T-helper 17 cell (primary cell): ENCODE results near the gene ANKRD33B. TPM values are rescaled to one million over a fixed set of nuclear protein-coding genes. Genes with fewer than 3 reads are reported as not detected.

ENCODE experiments used
- ATAC-seq: fragments of 150-1000 bp; cut with Tn5 transposase; 2 replicates; pipeline ENCODE4 v1.10.0; 2021; ENCODE audit warnings: mild to moderate bottlenecking, moderate library complexity
- DNase-seq, 3 donors: peaks; one replicate each; pipeline versions ENCODE4 v3.0.0 to v3.0.0-alpha.2; 2020 to 2021
- H3K9me3 ChIP-seq: one replicate; pipeline ENCODE4 v1.7.0; 2013; ENCODE audit warnings: low read length, mild to moderate bottlenecking; ENCODE audit not compliant: control insufficient read depth, poor library complexity, severe bottlenecking
- H3K27ac Mint-ChIP-seq: one replicate; pipeline ENCODE4 v1.8.0; 2022; ENCODE audit warnings: mild to moderate bottlenecking, moderate library complexity, mixed read lengths
- H3K27me3 Mint-ChIP-seq: one replicate; pipeline ENCODE4 v1.8.0; 2022; ENCODE audit warnings: mixed read lengths
- H3K36me3 Mint-ChIP-seq: one replicate; pipeline ENCODE4 v1.8.0; 2022; ENCODE audit warnings: low read depth, mixed read lengths
- H3K4me1 Mint-ChIP-seq: one replicate; pipeline ENCODE4 v1.8.0; 2022; ENCODE audit warnings: mild to moderate bottlenecking, mixed read lengths
- H3K4me3 Mint-ChIP-seq: one replicate; pipeline ENCODE4 v1.8.0; 2022; ENCODE audit warnings: mild to moderate bottlenecking, moderate library complexity, mixed read lengths
- total RNA-seq, 4 donors: library from RNA in 2 of 4; stranded (reverse) in 2 of 4; gene quantifications; one replicate each; pipeline ENCODE4 v1.2.3 and lab custom pipeline; 2022 to 2026

The ANKRD33B gene
- total RNA-seq, 2 donors from 2014 or later, result 5.3 to 13.9 TPM

DNA sequence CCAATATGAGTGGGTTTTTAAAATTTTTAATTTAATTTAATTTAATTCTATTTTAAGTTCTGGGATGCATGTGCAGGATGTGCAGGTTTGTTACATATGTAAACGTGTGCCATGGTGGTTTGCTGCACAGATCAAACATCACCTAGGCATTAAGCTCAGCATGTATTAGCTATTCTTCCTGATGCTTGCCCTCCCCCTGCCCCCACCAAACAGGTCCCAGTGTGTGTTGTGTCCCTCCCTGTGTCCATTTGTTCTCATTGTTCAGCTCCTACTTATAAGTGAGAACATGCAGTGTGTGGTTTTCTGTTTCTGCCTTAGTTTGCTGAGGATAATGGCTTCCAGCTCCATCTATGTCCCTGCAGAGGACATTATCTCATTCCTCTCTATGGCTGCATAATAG lies 35.0 kb upstream of the ANKRD33B start:
- H3K4me3 Mint-ChIP-seq, result no peak overlapping the region
- no peaks in the 10 kb centered on the region for H3K36me3 Mint-ChIP-seq
- no peak for DNase-seq
- peaks cover 6% of the 10 kb centered on the region for H3K4me1 Mint-ChIP-seq
- H3K9me3 ChIP-seq, result no peaks in the 10 kb centered on the region
- ATAC-seq, result no peak
- H3K27ac Mint-ChIP-seq, result no peak overlapping the region
- H3K27me3 Mint-ChIP-seq, result peaks cover 34% of the 10 kb centered on the region

DNA sequence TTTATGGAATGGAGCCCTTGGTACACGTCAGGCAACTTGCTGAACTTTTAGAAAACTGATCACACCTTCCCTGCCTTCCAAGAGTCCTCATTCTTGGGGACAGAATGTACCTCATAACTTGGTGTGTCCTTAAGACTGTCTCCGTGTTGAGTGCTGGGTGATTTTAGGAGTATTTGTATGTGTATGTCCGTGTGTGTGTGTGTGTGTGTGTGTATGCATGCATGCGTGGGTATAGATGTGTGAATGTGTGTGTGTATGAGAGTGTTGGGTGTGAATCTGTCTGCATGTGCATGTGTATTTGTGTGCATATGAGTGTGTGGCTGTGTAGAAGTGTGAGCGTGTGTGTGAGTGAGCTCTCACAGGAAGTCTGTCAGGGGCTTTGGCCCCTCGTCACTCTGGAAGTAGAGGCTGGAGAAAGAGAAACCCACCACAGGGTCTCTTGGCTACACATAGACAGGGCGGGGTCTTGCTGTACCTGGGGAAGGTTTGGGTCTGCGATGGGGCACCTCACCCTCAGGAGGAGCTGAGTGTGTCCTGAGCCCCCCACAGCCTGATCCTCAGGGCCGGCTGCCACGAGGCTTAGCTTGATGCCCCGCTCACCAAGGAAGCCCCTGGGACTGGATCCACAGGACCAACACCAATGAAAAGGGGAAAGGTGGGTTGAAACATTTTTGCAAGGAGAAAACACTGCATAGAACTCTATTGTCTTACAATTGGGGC lies 33.1 kb upstream of the ANKRD33B start:
- peaks cover 6% of the 10 kb centered on the region for H3K4me1 Mint-ChIP-seq
- ATAC-seq (no peak), DNase-seq (no peak)
- H3K27me3 Mint-ChIP-seq, result peaks cover 28% of the 10 kb centered on the region
- no peaks in the 10 kb centered on the region for H3K9me3 ChIP-seq
- H3K4me3 Mint-ChIP-seq, result no peak overlapping the region
- H3K27ac Mint-ChIP-seq, result no peak overlapping the region
- no peaks in the 10 kb centered on the region for H3K36me3 Mint-ChIP-seq

DNA sequence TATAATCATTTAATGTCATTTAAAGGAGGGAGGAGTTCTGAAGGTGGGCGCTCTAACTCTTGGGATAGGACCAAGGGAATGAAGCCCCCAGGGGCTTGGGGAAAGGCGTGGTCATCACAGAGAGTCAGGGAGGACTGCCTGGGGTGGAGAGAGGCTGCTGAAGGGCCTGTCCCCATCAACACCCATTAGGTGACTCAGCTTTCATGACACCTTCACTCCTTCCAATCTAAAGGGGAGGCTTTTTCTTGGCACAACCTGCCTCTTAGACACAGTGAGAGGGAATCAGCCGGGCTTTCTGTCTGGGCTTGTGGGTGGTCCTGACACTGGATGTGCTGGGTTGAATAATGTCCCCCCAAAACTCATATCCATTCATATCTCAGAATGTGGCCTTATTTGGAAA lies 31.4 kb upstream of the ANKRD33B start:
- no peak overlapping the region for H3K27ac Mint-ChIP-seq
- peak overlapping the region; percentile 56 for H3K4me3 Mint-ChIP-seq
- H3K4me1 Mint-ChIP-seq, result peaks cover 8% of the 10 kb centered on the region
- ATAC-seq (no peak), DNase-seq (no peak)
- peaks cover 30% of the 10 kb centered on the region for H3K27me3 Mint-ChIP-seq
- H3K36me3 Mint-ChIP-seq, result no peaks in the 10 kb centered on the region
- no peaks in the 10 kb centered on the region for H3K9me3 ChIP-seq

DNA sequence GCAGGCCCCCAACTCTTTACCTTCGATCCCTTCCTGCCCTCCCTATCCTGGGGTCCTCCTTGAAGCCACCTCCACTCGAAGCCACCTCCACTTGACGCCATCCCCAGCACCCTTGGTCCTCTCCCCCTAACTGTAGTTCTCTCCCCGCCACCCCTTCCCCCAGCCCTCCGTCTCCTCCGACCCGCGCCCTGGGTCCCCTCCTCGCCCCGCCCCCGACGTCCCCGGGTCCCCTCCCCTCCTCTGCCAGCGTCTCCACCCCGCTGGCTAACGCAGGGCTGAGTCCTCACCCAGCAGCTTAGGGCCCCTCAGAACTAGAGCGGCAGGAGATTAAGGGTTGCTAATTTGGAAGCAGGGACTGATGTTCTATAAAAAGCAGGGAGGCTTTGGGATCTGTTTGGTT lies 30.6 kb upstream of the ANKRD33B start:
- H3K27me3 Mint-ChIP-seq, result peaks cover 38% of the 10 kb centered on the region
- no peak overlapping the region for H3K4me3 Mint-ChIP-seq
- no peaks in the 10 kb centered on the region for H3K9me3 ChIP-seq
- H3K4me1 Mint-ChIP-seq, result peaks cover 10% of the 10 kb centered on the region
- H3K36me3 Mint-ChIP-seq, result peaks cover 3% of the 10 kb centered on the region
- H3K27ac Mint-ChIP-seq, result no peak overlapping the region
- DNase-seq, result no peak
- ATAC-seq, result no peak

DNA sequence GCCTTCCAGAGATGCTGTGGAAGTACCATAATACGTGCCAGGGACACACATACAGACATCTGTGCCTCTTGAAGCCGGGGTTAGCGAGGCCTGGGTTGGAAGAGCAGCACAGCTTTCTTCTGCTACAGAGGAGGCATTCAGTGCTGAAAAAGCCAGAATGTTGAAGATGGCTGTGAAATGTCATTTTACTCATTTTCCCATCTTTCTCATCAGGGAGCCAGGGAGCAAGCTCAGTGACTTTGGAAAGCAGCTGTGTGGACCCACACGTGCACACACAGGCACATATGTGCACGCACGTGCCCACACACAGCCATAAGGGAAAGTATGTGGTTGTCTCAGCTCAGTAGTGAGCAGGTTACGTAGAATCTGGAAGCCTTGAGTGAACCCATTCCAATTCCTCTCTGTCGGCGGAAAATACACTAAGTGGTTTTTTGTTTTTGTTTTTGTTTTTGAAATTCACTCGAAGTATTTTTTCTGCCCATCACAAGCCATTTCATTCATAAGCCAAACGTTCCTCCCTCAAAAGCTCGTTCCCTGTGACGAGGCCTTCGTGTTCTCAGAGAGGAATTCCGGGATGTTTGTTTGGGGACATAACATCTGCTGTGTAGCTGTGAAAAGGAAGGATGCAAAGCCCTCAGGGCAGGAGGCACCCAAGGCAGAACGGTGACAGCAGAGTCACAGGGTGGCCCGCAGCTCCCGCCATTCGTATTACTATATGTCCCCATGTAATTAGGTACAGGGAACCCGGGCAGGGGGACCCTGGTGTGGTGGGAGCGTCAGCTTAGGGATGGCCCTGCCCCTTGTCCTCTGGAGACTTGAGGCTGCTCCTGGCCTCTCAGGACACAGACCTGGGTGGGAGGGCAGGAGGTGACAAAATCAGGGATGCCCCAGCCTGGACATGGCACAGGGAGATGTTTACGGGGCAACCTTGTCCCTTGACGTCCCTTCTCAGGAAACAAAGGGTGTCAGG lies 29.0 kb upstream of the ANKRD33B start:
- no peak for ATAC-seq
- Mint-ChIP-seq H3K27me3 (peaks cover 50% of the 10 kb centered on the region), H3K4me1 (peaks cover 10% of the 10 kb centered on the region), H3K4me3 (no peak overlapping the region), H3K36me3 (peaks cover 3% of the 10 kb centered on the region), H3K27ac (no peak overlapping the region)
- H3K9me3 ChIP-seq, result no peaks in the 10 kb centered on the region
- DNase-seq, result no peak

DNA sequence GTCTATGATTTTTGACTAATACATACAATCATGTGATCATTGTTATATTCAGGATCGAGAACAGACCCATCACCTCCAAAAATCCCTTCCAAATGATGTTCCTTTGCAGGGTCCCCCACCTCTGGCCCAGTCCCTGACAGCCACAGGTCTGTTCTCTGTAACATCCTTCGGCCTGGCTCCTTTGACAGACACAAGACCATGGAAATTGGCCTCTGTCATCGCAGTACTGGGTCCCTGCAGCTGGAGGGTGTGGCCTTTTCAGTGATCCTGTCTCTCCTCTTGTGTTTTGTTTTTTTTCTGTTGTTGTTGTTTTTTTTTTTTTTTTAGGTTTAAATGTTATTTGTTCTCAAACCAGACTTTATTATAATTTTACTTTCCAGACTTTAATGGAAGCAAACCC lies 27.4 kb upstream of the ANKRD33B start:
- DNase-seq, result no peak
- Mint-ChIP-seq H3K4me1 (peaks cover 10% of the 10 kb centered on the region), H3K36me3 (peaks cover 3% of the 10 kb centered on the region), H3K27ac (peak overlapping the region; percentile 41), H3K4me3 (no peak overlapping the region), H3K27me3 (peaks cover 58% of the 10 kb centered on the region)
- H3K9me3 ChIP-seq, result no peaks in the 10 kb centered on the region
- no peak for ATAC-seq

DNA sequence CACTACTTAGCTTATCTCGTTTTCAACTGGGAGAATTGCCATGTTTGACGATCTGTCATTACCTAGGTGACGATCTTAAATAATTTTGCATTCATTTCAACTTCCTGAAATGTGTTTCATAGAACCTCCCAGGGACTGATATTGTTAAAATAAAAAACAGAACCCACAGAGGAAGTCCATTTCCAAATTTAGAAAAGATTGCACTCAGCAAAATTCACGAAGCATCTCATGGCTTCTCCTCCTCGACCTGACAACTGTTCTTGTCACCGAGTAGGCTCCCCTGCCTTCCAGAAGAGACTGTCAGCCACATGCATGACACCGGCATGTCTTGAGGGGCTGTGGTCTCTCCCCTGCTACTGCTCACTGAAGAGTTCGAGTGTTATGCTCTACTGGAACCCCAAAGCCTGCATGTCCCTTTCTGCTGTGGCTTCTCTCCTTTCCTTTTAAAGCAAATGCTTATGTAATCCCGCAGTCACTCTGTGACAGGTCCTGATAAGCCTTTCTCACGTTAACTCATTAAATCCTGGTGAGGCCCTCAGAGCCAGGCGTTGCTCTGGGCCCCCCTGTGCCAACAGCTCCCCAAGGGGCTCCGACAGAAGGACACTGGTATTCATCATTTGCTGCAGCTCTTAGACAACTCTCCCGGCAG lies 26.8 kb upstream of the ANKRD33B start:
- Mint-ChIP-seq H3K4me3 (peak overlapping the region; percentile 67), H3K4me1 (peaks cover 10% of the 10 kb centered on the region), H3K27me3 (peaks cover 55% of the 10 kb centered on the region), H3K36me3 (peaks cover 3% of the 10 kb centered on the region), H3K27ac (peak overlapping the region; percentile 41)
- DNase-seq, result no peak
- no peaks in the 10 kb centered on the region for H3K9me3 ChIP-seq
- ATAC-seq, result peak; percentile 14

DNA sequence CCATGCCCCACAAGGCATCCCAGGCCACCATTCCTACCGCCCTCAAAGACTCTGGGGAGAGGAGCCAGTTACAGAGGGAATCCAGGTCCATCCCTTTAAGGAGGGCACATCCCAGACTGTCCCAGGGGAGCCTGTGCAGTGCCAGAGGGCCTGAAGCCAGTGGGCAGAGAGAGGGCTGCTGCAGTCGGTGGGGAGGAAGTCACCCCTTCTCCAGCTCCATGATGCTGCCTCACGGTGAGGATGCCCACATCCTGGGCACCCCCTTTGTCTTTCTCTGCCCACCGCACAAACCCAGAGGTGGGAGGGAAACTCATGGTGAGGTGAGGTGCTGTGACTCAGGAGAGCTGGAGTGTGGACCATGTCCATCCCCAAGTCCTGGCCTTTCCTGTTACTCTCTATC lies 26.2 kb upstream of the ANKRD33B start:
- H3K4me1 Mint-ChIP-seq, result peaks cover 10% of the 10 kb centered on the region
- ATAC-seq (no peak), DNase-seq (no peak)
- H3K9me3 ChIP-seq, result no peaks in the 10 kb centered on the region
- H3K4me3 Mint-ChIP-seq, result peak overlapping the region; percentile 67
- peak overlapping the region; percentile 41 for H3K27ac Mint-ChIP-seq
- peaks cover 51% of the 10 kb centered on the region for H3K27me3 Mint-ChIP-seq
- H3K36me3 Mint-ChIP-seq, result peaks cover 3% of the 10 kb centered on the region

DNA sequence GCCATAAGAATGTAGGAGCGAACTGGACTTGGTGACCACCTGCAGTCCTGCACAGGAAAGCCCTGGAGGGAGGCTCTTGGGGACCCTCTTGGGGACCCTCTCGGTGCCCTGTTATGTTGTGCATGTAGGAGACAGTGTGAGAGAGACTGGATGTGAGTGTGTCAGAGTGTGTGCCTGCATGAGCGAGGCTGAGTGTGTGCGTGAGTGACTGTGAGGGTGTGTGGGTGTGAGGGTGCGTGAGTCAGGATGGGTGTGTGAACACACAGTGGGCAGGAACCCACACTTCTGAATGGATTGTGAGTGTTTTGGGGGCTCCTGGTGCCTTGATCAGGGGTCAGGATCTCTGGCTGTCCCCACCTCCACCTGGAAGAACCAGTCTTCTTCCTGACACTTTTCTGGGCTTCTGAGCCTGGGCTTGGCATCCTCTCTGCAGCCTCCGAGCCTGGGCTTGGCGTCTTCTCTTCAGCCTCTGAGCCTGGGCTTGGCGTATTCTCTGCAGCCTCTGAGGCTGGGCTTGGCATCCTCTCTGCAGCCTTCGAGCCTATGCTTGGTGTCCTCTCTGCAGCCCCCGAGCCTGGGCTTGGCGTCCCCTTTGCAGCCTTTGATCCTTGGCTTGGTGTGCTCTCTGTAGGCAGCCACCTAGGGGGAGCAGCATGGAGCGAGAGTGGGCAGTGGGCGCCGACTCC lies 25.6 kb upstream of the ANKRD33B start:
- Mint-ChIP-seq H3K36me3 (peaks cover 3% of the 10 kb centered on the region), H3K4me3 (no peak overlapping the region), H3K27ac (no peak overlapping the region), H3K27me3 (peaks cover 47% of the 10 kb centered on the region), H3K4me1 (peaks cover 8% of the 10 kb centered on the region)
- no peaks in the 10 kb centered on the region for H3K9me3 ChIP-seq
- no peak for ATAC-seq
- DNase-seq, result no peak

DNA sequence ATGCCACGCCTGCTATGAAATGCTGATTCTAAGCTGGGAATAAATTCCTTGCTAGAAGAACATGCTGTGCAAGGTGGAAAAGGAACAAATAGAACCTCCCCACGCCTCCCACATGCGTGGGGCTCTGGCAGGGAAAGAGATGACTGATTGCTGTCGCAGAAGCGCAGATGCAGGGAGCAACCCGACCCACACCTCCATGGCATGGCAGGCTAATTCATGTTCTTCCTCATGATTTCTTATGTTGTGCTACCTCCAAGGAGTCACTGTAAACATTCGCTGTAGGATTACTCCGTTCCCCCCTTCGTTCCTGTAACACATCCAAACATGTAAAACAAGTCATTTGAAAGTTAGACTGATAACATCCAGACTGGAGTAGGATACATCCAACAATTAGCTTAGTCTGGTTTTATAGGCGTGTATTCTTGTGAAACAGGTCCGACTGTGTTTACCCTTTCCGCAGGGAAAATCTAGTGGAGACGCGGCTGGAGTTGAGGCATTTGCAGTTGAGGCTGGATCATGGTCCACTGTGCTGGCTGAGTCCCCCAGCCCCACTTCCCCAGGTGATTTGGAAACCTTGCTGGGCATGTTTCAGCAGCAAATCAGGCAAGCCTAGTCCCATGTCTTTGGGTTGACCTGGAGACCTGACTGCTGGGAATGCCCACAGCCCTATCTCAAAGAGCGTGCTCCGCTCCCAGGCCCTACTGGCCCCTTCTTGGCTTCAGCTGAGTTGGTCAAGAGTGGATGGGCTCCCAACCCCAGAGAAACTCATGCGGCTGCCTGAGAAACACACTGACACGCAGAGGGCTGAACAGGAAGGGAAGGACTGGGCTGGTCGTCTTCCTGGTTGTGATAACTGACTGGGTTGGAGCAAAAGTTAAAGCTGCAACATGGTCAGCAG lies 24.8 kb upstream of the ANKRD33B start:
- Mint-ChIP-seq H3K4me1 (peaks cover 8% of the 10 kb centered on the region), H3K4me3 (no peak overlapping the region), H3K27me3 (peaks cover 51% of the 10 kb centered on the region)

DNA sequence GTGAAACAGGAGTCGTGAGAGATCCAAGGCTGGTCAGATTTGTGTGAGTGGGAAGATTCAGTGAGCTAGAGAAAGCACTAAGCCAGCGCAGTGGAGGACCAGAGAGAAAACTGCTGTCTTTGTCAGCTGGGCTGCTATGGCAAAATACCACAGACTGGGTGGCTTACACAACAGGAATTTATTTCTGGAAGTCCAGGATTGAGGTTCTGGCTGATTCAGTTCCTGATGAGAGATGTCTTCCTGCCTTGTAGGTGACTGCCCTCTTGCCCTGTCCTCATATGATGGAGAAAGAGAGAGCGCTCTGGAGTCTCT lies 24.2 kb upstream of the ANKRD33B start:
- no peak for DNase-seq
- H3K9me3 ChIP-seq, result no peaks in the 10 kb centered on the region
- Mint-ChIP-seq H3K27me3 (peaks cover 51% of the 10 kb centered on the region), H3K27ac (no peak overlapping the region), H3K36me3 (peaks cover 3% of the 10 kb centered on the region), H3K4me1 (peaks cover 8% of the 10 kb centered on the region), H3K4me3 (no peak overlapping the region)
- ATAC-seq, result no peak

More for the DNA sequence above, 24.8 kb upstream of the ANKRD33B start:
- no peak for ATAC-seq
- DNase-seq, result no peak
- peaks cover 3% of the 10 kb centered on the region for H3K36me3 Mint-ChIP-seq
- H3K27ac Mint-ChIP-seq, result no peak overlapping the region
- H3K9me3 ChIP-seq, result no peaks in the 10 kb centered on the region

DNA sequence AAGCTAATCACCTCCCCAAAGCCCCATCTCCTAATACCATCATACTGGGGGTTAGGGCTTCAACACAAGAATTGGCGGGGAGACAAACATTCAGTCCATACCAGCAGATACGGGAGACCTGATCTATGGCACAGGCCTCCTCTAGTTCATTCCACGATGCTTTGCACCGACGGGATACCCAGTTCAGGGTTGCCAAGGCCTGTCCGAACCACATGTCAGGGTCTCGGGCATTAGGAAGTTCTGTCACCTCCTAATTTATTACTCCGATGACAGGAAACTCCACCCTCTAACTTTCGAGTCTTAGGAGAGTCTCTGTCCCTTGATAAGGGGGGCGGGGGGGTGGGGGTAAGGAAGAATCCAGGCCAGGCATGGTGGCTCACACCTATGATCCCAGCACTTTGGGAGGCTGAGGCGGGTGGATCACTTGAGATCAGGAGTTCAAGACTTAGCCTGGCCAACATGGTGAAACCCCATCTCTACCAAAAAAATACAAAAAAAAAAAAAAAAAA lies 23.8 kb upstream of the ANKRD33B start:
- no peak overlapping the region for H3K27ac Mint-ChIP-seq
- peaks cover 8% of the 10 kb centered on the region for H3K4me1 Mint-ChIP-seq
- DNase-seq (no peak), ATAC-seq (no peak)
- H3K27me3 Mint-ChIP-seq, result peaks cover 51% of the 10 kb centered on the region
- H3K4me3 Mint-ChIP-seq, result no peak overlapping the region
- no peaks in the 10 kb centered on the region for H3K9me3 ChIP-seq
- peaks cover 3% of the 10 kb centered on the region for H3K36me3 Mint-ChIP-seq
